GM19395 (cell line): Measurements from ENCODE around the gene LRRC75B.
"Not testable (repeated sequence)": the region's sequence is repeated elsewhere in the genome, so short reads cannot be mapped to it uniquely, and the experiment has no call there.

Experiments used
- ATAC-seq: cut with Tn5 transposase; IDR thresholded peaks from one replicate; pipeline ENCODE4 v1.9.1; 2021; ENCODE audit warnings: mild to moderate bottlenecking, moderate library complexity; ENCODE audit not compliant: unreplicated experiment

The LRRC75B gene

GRCh38 chr22:24555165-24556039 is 37.5 kb downstream of the LRRC75B start, which contains the start of gene SNRPD3:
Gene SNRPD3, plus strand, starts transcription at chr22:24555999. Its CDS starts 1,676 bp downstream, at chr22:24557675.
- peak; percentile 78 for ATAC-seq

DNA sequence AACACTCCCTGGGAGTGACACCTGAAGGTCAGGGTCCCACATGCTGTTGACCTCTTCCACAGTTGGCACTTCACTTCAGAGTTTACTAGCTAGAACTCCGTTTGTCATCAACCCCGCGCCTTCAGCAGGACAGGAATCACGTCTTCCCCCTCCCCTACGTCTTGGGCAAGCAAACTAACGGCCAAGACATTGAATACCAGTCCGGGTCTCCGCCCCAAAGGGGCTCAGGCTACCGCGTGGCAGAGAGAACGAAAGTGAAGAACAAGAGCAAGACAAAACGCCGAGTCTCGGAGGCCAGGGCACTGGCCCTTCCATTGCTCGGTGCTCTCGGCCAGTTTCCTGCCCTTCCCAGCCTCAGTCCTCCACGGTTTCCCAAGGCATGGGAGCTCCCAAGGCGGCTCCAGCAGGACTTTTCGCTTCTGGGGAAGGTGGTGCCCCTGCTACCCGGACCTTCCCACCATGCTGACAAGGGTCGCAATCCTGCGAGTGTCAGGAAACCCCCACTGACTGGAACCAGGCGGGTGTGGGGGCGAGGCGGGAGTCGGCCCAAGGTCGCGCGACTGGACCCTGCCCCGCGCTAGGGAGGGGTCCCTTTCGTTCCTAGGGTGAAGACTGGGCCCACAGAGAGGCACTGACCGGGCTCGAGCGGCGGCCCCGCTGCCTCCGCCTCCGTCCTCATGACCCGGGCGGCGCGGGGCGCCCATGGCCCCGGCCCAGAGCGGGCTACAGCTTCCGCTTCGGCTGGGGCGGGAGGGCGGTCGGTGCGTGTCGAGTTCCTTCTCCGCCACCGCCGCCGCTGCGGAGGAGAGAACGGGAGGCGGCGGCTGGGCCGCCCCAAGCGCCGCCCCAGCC is 38.3 kb downstream of the LRRC75B start, which contains the start of gene GUCD1:
GUCD1 (minus strand) TSS at position 826 of the 852 bp plus-strand sequence; CDS start at position 679, 147 bp downstream.
- peak; percentile 15 for ATAC-seq

DNA sequence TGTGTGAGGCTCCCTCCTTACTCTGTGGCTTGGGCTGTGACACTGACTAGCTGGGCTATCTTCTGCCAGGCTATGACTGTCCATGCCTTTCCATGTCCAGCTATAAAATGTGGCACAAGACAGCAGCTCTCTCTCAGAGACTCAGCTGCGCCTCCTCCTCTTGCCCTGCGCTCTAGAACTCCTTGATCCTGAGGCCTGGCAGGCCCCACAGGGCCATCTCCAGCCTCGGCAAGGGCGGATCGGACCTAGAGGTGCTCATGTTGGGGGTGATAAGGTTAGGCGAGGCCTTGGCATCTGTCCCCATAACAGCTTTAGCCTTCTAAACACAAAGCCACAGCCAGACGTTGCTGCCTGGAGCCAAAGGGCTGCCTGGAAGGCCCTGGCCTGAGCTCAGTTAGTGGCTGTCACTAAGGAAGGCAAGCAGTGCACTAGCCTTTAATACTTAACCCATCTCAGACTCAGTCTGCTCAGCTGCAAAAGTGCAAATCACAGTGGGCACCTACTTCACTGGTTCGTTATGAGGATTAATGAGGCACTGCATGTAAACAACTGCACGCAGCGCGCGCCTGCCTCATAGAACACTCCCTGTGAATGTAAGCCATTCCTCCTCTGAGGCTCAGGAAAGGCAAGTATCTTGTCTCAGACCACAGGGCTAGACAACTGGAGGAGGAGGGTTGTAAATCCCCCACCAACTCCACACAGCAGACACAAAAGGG is 39.1 kb downstream of the LRRC75B start:
- ATAC-seq: no peak

GRCh38 chr22:24552503-24553286 is 40.2 kb downstream of the LRRC75B start:
- ATAC-seq: not testable (repeated sequence)

DNA sequence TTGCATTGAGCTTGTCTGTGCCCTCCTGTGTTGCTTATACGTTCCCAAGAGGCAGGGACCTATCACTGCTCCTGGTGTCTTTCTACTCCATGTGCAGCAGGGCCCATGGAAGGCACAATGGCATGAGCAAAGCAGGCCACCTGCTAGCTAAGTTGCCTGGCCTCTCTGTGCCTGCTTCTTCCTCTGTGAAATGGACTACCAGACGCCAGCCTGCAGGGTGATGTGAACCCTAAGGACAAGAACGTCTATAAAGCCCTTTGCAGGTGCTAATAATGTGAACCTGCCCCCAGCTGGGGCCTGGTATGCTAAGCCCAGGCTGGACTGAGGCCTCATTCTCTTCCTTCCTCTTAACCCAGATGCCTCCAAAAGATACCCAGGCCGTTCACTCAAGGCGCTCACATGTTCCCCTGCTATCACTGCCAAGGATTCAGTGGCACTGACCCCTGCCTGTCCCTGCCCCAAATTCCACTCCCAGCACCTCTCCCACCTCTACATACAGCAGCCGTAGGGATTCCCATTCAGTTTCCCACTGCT is 41.9 kb downstream of the LRRC75B start:
- no peak for ATAC-seq

DNA sequence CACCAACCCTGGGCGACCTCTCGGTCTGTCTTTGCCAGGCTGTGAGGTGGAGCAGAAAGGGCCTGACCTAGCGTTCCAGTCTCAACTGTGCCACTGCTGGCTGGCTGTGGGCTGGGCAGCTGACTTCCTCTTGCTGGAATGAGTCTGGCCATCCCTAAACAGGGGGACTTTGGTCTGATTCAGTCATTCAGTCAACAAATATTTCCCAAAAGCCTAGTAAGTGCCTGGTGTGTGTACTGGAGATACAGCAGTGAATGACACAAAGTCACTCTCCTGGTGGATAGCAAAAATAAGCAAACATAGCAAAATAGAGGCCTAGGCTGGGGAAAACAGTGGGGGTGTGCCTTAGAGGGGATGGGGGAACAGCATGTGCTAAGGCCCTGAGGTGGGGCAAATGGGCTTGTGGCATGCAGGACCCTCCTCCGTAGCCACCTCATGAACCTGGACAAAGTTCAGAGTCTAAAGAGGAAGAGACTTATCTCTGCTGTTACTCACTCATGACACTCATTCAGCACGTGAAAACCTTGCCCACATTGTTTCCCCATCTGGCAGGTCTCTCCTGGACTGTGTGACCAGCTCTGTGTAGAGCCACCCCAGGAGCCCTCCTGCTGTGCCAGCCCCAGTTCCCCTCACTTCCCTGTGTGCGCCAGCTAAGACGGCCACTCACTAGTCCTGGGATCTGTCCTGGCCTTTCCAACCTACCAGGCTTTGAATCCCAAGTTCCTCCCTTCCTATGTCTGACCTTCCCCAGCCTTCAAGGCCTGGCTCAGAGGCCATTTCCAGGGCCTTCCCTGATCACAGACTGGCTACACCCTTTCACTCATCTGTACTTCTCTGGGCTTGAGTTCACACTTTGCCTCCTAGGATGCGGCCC is 42.6 kb downstream of the LRRC75B start:
- no peak for ATAC-seq

- no peak for ATAC-seq
These were observed 44.1 kb downstream of the LRRC75B start for GRCh38 chr22:24548812-24549211.

DNA sequence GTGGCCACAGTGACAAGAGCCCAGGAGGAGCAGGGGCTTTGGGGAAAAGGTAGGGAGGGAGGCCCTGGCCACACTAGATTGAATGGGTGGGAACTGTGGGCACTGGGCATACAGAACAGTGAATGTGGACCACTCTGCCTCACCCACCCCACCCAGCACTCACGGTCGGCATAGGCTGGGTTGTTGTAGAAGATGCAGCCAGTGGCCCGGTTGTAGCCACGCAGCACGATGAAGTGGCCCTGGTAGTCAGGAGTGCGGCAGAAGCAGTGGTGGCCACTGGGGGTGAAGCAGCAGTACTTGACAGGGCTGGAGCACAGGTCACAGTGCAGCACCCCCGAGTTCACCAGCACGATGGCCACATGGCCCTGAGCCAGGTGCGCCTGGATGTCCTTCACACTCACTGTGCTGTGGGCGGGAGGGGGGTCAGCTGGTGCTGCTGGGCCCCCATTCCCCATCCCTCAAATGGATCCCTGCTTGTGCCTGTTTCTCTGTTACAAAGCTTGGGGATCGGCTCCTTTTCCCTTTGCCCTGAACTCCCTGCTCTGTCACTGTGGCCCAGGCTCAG is 49.1 kb downstream of the LRRC75B start:
- ATAC-seq: no peak

- no peak for ATAC-seq
These were observed 49.7 kb downstream of the LRRC75B start for GRCh38 chr22:24543185-24543601.

- no peak for ATAC-seq
These were observed 50.2 kb downstream of the LRRC75B start for GRCh38 chr22:24542641-24543040.

GRCh38 chr22:24541681-24542515 is 51.0 kb downstream of the LRRC75B start:
- no peak for ATAC-seq

GRCh38 chr22:24540470-24540869 is 52.4 kb downstream of the LRRC75B start:
- no peak for ATAC-seq

DNA sequence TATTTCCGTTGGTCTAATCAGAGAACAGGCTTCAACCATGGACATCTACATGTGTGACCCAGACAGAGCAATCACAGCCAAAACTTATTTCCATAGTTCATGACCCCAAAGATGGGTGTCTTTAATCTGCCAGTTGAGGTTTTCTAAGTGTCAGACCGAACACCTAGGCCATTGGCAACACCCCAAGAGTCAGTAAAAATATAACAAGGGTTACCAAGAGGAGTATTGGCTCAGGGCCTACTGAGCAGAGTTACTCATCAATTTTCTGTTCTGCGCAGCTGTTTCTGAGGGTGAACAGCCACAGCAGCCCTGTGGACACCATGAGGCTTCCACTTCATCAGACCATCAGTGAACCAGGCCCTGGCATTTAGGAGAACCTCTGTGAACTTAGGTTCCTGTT is 56.8 kb downstream of the LRRC75B start:
- ATAC-seq: no peak
